ENCODE measurements around the gene PREP.

PREP gene

DNA sequence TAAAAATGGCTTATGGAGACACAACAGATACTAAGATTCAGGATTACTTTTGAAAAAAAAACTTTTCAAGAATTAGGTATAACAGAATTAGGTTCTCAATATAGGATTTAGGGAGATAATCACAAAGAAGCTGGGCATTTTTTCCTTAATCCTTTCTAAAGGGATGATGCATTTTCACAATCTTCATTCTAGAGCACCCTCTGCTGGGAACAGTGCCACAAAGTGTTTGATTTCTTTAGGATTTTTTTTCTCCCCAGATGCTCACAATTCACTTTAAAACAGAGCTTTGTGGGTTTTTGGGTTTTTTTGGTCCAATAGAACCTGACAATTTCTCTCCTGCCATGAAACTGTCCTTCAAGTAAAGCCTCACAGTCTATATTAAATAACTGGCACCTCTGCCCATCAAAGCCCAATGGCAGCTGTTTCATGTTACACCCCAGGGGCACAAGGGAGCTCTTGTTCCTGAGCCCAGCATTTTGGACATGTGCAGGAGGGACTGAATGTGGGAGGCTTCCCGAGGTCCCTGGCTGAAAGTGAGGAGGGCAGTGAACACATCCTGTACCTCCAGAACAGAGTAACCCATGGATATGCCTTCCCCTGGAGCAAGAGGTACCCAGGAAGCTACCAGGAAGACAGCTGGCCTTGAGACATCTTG, 39.7 kb downstream of the PREP start:
- TF ChIP-seq, protein P1, sequence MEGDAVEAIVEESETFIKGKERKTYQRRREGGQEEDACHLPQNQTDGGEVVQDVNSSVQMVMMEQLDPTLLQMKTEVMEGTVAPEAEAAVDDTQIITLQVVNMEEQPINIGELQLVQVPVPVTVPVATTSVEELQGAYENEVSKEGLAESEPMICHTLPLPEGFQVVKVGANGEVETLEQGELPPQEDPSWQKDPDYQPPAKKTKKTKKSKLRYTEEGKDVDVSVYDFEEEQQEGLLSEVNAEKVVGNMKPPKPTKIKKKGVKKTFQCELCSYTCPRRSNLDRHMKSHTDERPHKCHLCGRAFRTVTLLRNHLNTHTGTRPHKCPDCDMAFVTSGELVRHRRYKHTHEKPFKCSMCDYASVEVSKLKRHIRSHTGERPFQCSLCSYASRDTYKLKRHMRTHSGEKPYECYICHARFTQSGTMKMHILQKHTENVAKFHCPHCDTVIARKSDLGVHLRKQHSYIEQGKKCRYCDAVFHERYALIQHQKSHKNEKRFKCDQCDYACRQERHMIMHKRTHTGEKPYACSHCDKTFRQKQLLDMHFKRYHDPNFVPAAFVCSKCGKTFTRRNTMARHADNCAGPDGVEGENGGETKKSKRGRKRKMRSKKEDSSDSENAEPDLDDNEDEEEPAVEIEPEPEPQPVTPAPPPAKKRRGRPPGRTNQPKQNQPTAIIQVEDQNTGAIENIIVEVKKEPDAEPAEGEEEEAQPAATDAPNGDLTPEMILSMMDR (IDR thresholded peaks at IDR 0.05; ENCODE audit: low read depth, low read length), result no peak
- no peak overlapping the region for H3K4me3 ChIP-seq (ENCODE audit: low read depth, low read length)

- H3K4me3 ChIP-seq (ENCODE audit: low read depth, low read length), result no peak overlapping the region
- TF ChIP-seq, protein P1 (IDR thresholded peaks at IDR 0.05; ENCODE audit: low read depth, low read length), result no peak
Measured at GRCh38 chr6:105359419-105360370, 43.2 kb downstream of the PREP start.

DNA sequence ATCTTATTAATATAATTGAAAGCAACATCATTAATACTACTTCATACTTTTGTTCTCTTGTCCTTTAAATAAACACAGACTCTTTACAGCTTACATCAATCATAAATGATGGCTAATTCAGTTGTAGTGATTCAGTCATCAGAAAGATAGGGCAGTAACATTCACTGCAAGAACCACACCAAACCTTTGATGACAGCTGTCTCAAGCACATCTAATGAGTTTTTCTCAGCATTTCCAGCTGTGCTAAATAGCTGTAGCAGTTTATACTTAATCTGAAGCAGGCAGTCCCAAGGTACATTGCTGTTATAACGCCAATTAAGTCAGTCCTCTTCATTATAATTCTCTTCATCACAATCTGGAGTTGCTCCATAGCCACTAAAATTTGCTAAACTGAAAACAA, 45.7 kb downstream of the PREP start:
- H3K4me3 ChIP-seq (ENCODE audit: low read depth, low read length), result no peak overlapping the region
- TF ChIP-seq, protein P1 (IDR thresholded peaks at IDR 0.05; ENCODE audit: low read depth, low read length), result no peak

GRCh38 chr6:105352037-105352617, 50.8 kb downstream of the PREP start:
- no peak overlapping the region for H3K4me3 ChIP-seq (ENCODE audit: low read depth, low read length)
- TF ChIP-seq, protein P1 (IDR thresholded peaks at IDR 0.05; ENCODE audit: low read depth, low read length), result no peak

- TF ChIP-seq, protein P1 (IDR thresholded peaks at IDR 0.05; ENCODE audit: low read depth, low read length), result no peak
- no peak overlapping the region for H3K4me3 ChIP-seq (ENCODE audit: low read depth, low read length)
Measured at GRCh38 chr6:105348897-105349296, 54.0 kb downstream of the PREP start.

DNA sequence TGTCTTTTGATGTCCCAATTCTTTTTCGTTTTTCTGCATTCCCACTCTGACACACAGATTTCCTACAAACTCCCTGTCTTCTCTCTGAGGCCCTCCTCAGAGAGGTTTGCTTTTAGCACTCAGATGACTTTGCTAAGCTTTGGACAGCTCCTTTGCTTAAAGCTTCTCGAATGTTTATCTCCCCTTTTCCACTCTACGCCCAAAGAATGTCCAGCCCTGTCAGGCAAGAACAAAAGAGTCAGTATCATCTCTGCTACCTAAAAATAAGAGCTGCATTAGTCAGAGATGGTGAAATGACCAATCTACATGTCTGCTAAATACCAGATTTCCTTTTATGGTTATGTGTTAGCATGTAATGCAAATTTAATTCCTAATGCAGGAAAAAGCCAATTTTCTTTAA, 56.8 kb downstream of the PREP start:
- H3K4me3 ChIP-seq (ENCODE audit: low read depth, low read length), result no peak overlapping the region
- TF ChIP-seq, protein P1 (IDR thresholded peaks at IDR 0.05; ENCODE audit: low read depth, low read length), result no peak
